Peyer's patch (tissue), 4 donors: ENCODE measurements around the gene FGD5. TPM values are rescaled to one million over a fixed set of nuclear protein-coding genes. Genes with fewer than 3 reads are reported as not detected.

Experiments used
- DNase-seq, 3 donors: peaks; one replicate each; pipeline ENCODE4 v3.0.0-alpha.2; 2017 to 2019
- H3K27ac ChIP-seq, 4 donors: fragments of 200-600 bp; sonication (generic); one replicate each; pipeline ENCODE4 v1.5.1; 2016 to 2019
- H3K27me3 ChIP-seq, 2 donors: fragments of 200-600 bp; sonication (generic); one replicate each; pipeline ENCODE4 v1.5.1; 2019
- H3K36me3 ChIP-seq, 3 donors: fragments of 200-600 bp; sonication (generic); one replicate each; pipeline ENCODE4 v1.5.1; 2016 to 2019
- H3K4me1 ChIP-seq, 4 donors: fragments of 200-600 bp; sonication (generic); one replicate each; pipeline ENCODE4 v1.5.1; 2016 to 2019
- H3K4me3 ChIP-seq, 4 donors: fragments of 200-600 bp; sonication (generic); 1 replicate in 3 of 4; 2 replicates in 1 of 4; pipeline ENCODE4 v1.5.1; 2016 to 2019; ENCODE audit warnings: mild to moderate bottlenecking in 1 of 4
- H3K9me3 ChIP-seq, 4 donors: fragments of 200-600 bp; sonication (generic); one replicate each; pipeline ENCODE4 v1.5.1; 2016 to 2019; ENCODE audit warnings: mild to moderate bottlenecking in 1 of 4
- POLR2A ChIP-seq, 2 donors: fragments of 450-650 bp; IDR thresholded peaks; one replicate each; pipeline ENCODE4 v1.5.1; 2017; ENCODE audit warnings: antibody characterized with exemption in 2 of 2, mild to moderate bottlenecking in 2 of 2, moderate library complexity in 2 of 2
- total RNA-seq, 4 donors: library from RNA; depleted of rRNA; stranded (reverse); fragments of >200 nt; gene quantifications; one replicate each; pipeline ENCODE4 v1.1.0, GENCODE V29; 2016
- TF ChIP-seq, protein P1 (sequence below), 6 experiments: fragments of 450-650 bp in 4 of 6; fragments of 200-600 bp in 2 of 6; sonication (generic) in 1 of 6; IDR thresholded peaks; one replicate each; pipeline ENCODE4 v1.5.1; 2017 to 2019; ENCODE audit warnings: antibody characterized with exemption in 6 of 6, mild to moderate bottlenecking in 3 of 6, moderate library complexity in 1 of 6

Gene FGD5
- total RNA-seq, 4 donors from 2014 or later, result 8.6 to 65.2 (median 18.1) TPM

DNA sequence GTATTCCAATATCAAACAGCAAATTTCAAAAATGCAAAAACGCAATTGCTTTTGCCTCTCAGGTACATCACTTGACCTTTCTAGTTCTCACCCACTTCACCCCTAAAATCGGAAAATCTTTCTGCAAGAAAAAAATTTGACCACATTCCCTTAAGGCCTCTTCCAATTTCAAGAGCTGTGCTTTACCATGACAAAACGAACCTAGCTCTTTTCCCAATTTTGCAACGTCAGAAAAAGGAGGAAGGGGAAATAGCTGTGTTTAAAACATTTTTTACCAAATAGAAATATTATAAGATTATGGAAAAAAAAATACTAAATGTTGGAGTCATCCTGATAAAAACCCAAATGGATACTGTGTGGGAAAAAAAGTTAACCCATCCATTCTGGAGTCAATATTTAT, 127.5 kb downstream of the FGD5 start:
- TF ChIP-seq, protein P1, sequence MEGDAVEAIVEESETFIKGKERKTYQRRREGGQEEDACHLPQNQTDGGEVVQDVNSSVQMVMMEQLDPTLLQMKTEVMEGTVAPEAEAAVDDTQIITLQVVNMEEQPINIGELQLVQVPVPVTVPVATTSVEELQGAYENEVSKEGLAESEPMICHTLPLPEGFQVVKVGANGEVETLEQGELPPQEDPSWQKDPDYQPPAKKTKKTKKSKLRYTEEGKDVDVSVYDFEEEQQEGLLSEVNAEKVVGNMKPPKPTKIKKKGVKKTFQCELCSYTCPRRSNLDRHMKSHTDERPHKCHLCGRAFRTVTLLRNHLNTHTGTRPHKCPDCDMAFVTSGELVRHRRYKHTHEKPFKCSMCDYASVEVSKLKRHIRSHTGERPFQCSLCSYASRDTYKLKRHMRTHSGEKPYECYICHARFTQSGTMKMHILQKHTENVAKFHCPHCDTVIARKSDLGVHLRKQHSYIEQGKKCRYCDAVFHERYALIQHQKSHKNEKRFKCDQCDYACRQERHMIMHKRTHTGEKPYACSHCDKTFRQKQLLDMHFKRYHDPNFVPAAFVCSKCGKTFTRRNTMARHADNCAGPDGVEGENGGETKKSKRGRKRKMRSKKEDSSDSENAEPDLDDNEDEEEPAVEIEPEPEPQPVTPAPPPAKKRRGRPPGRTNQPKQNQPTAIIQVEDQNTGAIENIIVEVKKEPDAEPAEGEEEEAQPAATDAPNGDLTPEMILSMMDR (IDR thresholded peaks at IDR 0.05), result no peak
- TF ChIP-seq POLR2A (IDR thresholded peaks at IDR 0.05), result no peak
- H3K27ac ChIP-seq, result peak overlapping the region in 3 of 4 donors; percentile 98 to 99 (median 99)
- H3K9me3 ChIP-seq, result no peaks in the 10 kb centered on the region
- H3K4me1 ChIP-seq, result peaks cover 0 to 46% (median 8%) of the 10 kb centered on the region in 4 donors
- no peak for DNase-seq
- H3K27me3 ChIP-seq, result no peaks in the 10 kb centered on the region
- peak overlapping the region in 3 of 4 donors; percentile 81 to 97 (median 88) for H3K4me3 ChIP-seq
- peaks cover 0 to 20% (median 0%) of the 10 kb centered on the region in 3 donors for H3K36me3 ChIP-seq

DNA sequence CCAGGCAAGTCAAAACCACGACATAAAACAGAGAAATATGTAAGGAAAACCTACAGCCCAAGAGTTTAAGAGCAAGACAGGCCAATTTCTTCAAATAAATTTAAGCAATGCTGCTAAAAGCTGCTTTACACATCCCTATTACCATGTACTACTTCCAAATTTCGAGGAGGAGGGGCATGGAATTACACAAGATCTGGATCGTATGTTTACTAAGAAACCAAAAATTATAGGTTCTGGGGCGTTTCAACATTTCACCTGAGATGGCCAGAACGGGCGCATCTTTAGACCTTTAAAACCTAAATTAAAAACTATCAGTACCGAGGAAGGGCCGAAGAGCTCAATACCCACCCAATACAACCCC, 128.0 kb downstream of the FGD5 start:
- Histone ChIP-seq H3K27me3 (no peaks in the 10 kb centered on the region), H3K36me3 (peaks cover 0 to 20% (median 0%) of the 10 kb centered on the region in 3 donors), H3K27ac (peak overlapping the region; percentile 98 to 100 (median 99)), H3K9me3 (no peaks in the 10 kb centered on the region), H3K4me1 (peaks cover 0 to 46% (median 8%) of the 10 kb centered on the region in 4 donors), H3K4me3 (peak overlapping the region; percentile 81 to 100 (median 92))
- DNase-seq, result no peak
- no peak for TF ChIP-seq POLR2A (IDR thresholded peaks at IDR 0.05)
- TF ChIP-seq, protein P1 (IDR thresholded peaks at IDR 0.05), result no peak

DNA sequence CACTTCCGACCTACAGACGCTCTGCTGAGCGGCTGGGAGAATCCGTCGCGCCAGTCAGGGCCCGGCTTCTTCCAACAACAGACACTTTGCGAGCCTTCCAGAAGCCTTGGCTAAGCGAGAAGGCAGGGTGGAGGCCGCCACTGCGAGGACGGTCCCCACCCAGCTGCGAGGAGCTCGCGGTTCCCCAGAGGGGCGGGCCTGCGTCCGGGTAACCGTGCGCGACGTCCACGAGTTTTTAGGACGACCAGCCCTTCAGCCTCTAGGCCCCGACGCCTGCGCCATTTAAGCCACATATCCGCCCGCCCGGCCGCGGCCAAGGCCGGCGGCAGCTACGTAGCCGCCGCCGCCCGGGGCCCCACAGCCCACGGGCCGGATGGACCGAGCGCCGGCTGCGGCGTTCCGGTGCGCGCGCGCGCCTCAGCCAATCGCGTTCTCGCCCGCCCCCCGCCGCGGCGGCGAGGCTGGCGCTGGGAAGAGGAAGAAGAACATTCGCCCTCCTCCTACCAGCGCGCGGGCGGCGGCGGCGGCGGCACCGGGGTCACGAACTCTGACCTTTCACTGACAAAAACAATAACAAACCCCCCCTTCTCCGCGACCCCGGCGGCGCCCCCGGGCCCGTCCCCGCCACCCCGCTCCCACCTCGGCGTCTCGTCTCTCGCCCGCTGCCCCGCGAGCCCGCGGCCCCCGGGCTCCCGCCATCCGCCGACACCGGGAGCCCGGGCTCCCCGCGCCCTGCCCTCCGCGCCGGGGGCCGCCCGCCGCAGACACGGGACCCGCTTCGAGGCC, 128.5 kb downstream of the FGD5 start, which contains the start of gene NR2C2:
NR2C2 (plus strand) TSS at position 484 of the 786 bp plus-strand sequence. CDS start 56,332 bp downstream, outside the sequence.
- TF ChIP-seq POLR2A (IDR thresholded peaks at IDR 0.05), result peak; percentile 82 to 97
- TF ChIP-seq, protein P1 (IDR thresholded peaks at IDR 0.05), result peak in 1 of 6 experiments; percentile 8
- DNase-seq, result peak; percentile 88 to 95 (median 93)
- H3K27ac ChIP-seq, result peak within 1 kb of the TSS; percentile 98 to 100 (median 99)
- no peaks in the 10 kb centered on the region for H3K9me3 ChIP-seq
- H3K4me3 ChIP-seq, result peak within 1 kb of the TSS; percentile 81 to 100 (median 92)
- H3K27me3 ChIP-seq, result no peaks in the 10 kb centered on the region
- H3K4me1 ChIP-seq, result peaks cover 0 to 46% (median 8%) of the 10 kb centered on the region in 4 donors
- H3K36me3 ChIP-seq, result peaks cover 0 to 20% (median 0%) of the 10 kb centered on the region in 3 donors

DNA sequence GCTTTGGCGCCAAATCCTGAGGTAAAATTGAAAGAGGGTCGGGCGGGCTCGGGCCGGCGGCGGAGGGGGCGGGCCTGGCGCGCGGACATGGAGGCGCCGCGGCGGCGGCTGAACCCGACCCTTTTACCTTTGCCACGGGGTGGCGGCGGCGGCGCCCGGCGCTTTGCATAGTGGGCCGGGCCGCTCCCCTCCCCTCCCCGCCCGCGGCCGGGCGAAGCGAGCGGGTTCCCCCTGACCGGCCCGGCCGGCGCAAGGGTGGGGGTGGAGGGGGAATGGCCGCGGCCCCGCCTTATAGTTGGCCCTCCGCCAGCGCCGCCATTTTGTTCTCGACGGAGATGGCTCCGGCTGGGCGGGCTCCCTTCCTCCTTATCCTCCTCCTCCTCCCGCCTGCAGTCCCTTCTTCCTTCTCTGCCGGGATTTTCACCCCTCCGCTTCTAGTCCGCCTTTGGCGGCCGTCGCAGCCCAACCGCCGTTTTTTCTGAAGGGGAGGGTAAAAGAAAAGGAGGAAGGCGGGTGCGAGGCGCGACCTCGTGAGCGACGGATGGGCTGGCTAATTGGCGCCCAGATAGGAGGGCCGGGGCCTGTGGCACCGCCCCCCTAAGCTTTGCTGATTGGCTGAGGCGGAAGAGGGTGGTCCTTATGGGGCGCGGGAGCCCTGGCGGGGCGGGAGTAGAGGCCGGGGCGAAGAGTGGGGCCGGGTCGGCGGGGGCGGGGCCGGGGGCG, 129.3 kb downstream of the FGD5 start:
- peak; percentile 95 to 99 (median 98) for DNase-seq
- peaks cover 0 to 44% (median 8%) of the 10 kb centered on the region in 4 donors for H3K4me1 ChIP-seq
- peak overlapping the region; percentile 98 to 100 (median 99) for H3K27ac ChIP-seq
- H3K36me3 ChIP-seq, result peaks cover 0 to 20% (median 0%) of the 10 kb centered on the region in 3 donors
- no peaks in the 10 kb centered on the region for H3K9me3 ChIP-seq
- H3K4me3 ChIP-seq, result peak overlapping the region; percentile 81 to 100 (median 92)
- TF ChIP-seq, protein P1 (IDR thresholded peaks at IDR 0.05), result peak in 1 of 6 experiments; percentile 8
- TF ChIP-seq POLR2A (IDR thresholded peaks at IDR 0.05), result peak in 1 of 2 donors; percentile 14
- no peaks in the 10 kb centered on the region for H3K27me3 ChIP-seq

DNA sequence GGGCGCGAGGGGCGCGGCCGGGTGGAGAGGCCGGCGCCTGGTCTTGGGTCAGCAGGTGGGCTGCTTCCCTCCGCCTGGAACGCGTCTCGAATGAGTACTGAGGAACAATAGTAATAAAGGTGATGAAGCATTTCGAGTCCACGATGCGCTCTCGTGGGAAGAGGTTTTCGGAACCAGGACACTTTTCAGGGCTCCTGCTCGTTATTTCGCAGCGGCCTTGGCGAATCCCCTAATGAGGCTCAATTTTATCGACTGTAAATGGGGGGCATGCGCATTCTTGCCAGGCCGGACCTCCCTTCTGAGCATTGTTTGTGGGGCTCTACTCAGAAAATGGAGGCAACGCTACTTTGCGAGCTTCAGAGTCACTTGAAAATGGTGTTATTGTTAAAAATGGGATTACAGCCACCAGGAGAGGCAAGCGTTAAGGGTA, 129.9 kb downstream of the FGD5 start:
- DNase-seq, result no peak
- no peaks in the 10 kb centered on the region for H3K27me3 ChIP-seq
- H3K4me3 ChIP-seq, result peak overlapping the region; percentile 81 to 100 (median 92)
- H3K4me1 ChIP-seq, result peaks cover 0 to 38% (median 8%) of the 10 kb centered on the region in 4 donors
- H3K36me3 ChIP-seq, result peaks cover 0 to 20% (median 0%) of the 10 kb centered on the region in 3 donors
- peak overlapping the region; percentile 98 to 100 (median 99) for H3K27ac ChIP-seq
- no peaks in the 10 kb centered on the region for H3K9me3 ChIP-seq
- TF ChIP-seq POLR2A (IDR thresholded peaks at IDR 0.05), result peak in 1 of 2 donors; percentile 16
- TF ChIP-seq, protein P1 (IDR thresholded peaks at IDR 0.05), result no peak
